GM18499 (cell line): Measurements from ENCODE around the gene CRADD.
"Not testable (repeated sequence)": the region's sequence is repeated elsewhere in the genome, so short reads cannot be mapped to it uniquely, and the experiment has no call there.

Experiments
- ATAC-seq: cut with Tn5 transposase; IDR thresholded peaks from one replicate; pipeline ENCODE4 v1.9.1; 2021; ENCODE audit warnings: moderate number of reproducible peaks; ENCODE audit not compliant: insufficient read depth, unreplicated experiment

The CRADD gene

GRCh38 chr12:93677195-93678064, at the start of gene CRADD:
TSS of gene CRADD (plus strand) at chr12:93677375.
- peak; percentile 81 for ATAC-seq

- ATAC-seq = no peak
Measured at GRCh38 chr12:93632383-93632782, 44.8 kb upstream of the CRADD start.

GRCh38 chr12:93634416-93634815, 42.8 kb upstream of the CRADD start:
- no peak for ATAC-seq

GRCh38 chr12:93636708-93637107, 40.5 kb upstream of the CRADD start:
- ATAC-seq = no peak

- ATAC-seq = no peak
Measured at GRCh38 chr12:93638095-93638494, 39.1 kb upstream of the CRADD start.

GRCh38 chr12:93638954-93639353, 38.2 kb upstream of the CRADD start:
- ATAC-seq = no peak

GRCh38 chr12:93639406-93639805, 37.8 kb upstream of the CRADD start:
- no peak for ATAC-seq

- ATAC-seq = not testable (repeated sequence)
Measured at GRCh38 chr12:93641380-93641779, 35.8 kb upstream of the CRADD start.

GRCh38 chr12:93642751-93643150, 34.4 kb upstream of the CRADD start:
- ATAC-seq = no peak

GRCh38 chr12:93645702-93646101, 31.5 kb upstream of the CRADD start:
- no peak for ATAC-seq

GRCh38 chr12:93650626-93651025, 26.5 kb upstream of the CRADD start:
- no peak for ATAC-seq

- no peak for ATAC-seq
Measured at GRCh38 chr12:93653079-93653478, 24.1 kb upstream of the CRADD start.

GRCh38 chr12:93653712-93654111, 23.5 kb upstream of the CRADD start:
- ATAC-seq = no peak

GRCh38 chr12:93654421-93654820, 22.8 kb upstream of the CRADD start:
- no peak for ATAC-seq

GRCh38 chr12:93657071-93657470, 20.1 kb upstream of the CRADD start:
- no peak for ATAC-seq

- no peak for ATAC-seq
Measured at GRCh38 chr12:93661021-93661420, 16.2 kb upstream of the CRADD start.

GRCh38 chr12:93663006-93663728, 14.0 kb upstream of the CRADD start:
- ATAC-seq = no peak

- no peak for ATAC-seq
Measured at GRCh38 chr12:93663729-93664084, 13.5 kb upstream of the CRADD start.

GRCh38 chr12:93664573-93665138, 12.5 kb upstream of the CRADD start:
- no peak for ATAC-seq

GRCh38 chr12:93667672-93668071, 9.5 kb upstream of the CRADD start:
- ATAC-seq = no peak

GRCh38 chr12:93668919-93669418, 8.2 kb upstream of the CRADD start:
- ATAC-seq = peak; percentile 47
